ENCODE measurements around the gene ODAD2.
"Not testable (repeated sequence)": the region's sequence is repeated elsewhere in the genome, so short reads cannot be mapped to it uniquely, and the experiment has no call there.

The ODAD2 gene

DNA sequence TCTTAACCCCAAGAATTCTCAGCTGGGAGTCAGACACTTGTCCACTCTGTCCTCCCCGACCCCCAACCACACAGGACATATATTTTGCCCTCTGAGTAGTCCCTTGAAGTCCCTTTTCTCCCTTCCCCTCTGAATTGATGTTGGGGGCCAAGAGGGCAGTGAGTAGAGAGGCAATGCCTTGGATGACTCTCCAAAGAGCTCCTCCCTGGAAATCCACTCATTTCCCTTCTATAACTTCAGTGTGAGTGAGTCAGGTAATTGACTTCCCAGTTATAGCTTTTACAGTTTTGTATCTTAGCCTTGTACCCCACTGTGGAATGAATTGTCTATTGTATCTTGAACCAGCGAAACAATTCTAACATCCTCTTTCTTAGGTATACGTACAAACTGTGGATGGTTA is 9.2 kb upstream of the ODAD2 start:
- Histone ChIP-seq H3K36me3 (ENCODE audit: control insufficient read depth in 1 of 2, insufficient read depth in 2 of 2, low read length in 2 of 2) (no peaks in the 10 kb centered on the region), H3K27me3 (ENCODE audit: low read depth, low read length) (no peaks in the 10 kb centered on the region), H3K4me1 (ENCODE audit: control insufficient read depth in 1 of 2, insufficient read depth in 2 of 2, low read length in 2 of 2) (no peaks in the 10 kb centered on the region), H3K9me3 (ENCODE audit: control insufficient read depth in 1 of 2, low read length in 2 of 2) (no peaks in the 10 kb centered on the region), H3K27ac (ENCODE audit: low read length) (no peak overlapping the region), H3K4me3 (ENCODE audit: low read depth in 1 of 2, low read length in 2 of 2) (no peak overlapping the region)

DNA sequence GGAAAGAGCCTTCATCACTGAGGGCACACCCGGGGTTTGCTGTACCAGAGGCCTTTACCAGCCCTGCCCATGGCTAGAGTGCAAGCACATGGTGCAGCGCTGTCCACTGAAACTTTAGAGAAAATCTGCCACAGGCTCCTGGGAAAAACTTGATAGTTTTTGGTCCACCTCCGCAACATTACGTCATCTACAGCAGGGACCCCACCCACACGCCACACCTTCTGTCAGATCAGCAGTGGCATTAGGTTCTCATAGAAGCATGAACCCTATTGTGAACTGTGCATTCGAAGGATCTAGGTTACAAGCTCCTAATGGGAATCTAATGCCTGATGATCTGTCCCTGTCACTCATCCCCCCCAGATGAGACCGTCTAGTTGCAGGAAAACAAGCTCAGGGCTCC is 2.5 kb upstream of the ODAD2 start:
- H3K27me3 ChIP-seq (ENCODE audit: low read depth, low read length): no peaks in the 10 kb centered on the region
- no peak overlapping the region for H3K27ac ChIP-seq (ENCODE audit: low read length)
- no peak overlapping the region for H3K4me3 ChIP-seq (ENCODE audit: low read depth in 1 of 2, low read length in 2 of 2)
- H3K36me3 ChIP-seq (ENCODE audit: control insufficient read depth in 1 of 2, insufficient read depth in 2 of 2, low read length in 2 of 2): no peaks in the 10 kb centered on the region
- H3K4me1 ChIP-seq (ENCODE audit: control insufficient read depth in 1 of 2, insufficient read depth in 2 of 2, low read length in 2 of 2): no peaks in the 10 kb centered on the region
- H3K9me3 ChIP-seq (ENCODE audit: control insufficient read depth in 1 of 2, low read length in 2 of 2): no peaks in the 10 kb centered on the region

DNA sequence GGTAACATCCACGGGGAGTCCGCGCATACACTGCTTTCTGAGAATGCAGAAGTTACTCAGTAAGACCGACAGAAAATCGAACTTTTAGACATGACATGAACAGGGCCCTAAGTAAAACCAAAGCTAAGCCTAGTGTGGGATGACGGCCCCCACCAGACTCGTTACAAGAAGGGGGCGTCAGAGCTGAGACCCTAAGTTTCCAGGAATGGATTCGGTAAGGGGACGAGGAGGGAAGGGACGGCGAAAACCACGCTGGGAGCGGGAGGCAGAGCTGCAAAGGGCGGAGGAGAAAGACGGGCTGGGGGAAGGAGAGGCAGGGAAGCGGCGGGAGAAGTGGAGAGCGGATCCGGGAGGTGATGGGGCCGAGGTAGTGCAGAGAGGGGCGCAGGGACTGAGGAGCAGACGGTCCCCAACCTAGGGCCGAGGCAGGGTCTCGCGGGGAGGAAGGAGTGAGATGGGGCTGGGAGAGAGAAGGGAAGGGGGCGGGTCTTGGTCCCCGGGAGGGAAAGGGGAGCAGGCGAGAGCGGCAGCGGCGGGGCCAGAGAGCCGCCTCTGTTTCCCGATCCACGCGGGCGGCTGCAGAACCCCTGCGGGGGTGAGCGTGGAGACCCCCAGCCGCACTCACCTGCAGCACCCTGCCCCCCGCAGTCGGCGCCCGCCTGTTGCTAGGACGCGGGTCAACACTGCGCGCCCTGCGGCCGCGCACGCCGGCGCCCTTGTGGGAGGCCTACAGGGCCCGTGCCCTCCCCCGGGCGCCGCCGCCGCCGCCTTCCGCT is 513 bp downstream of the ODAD2 start:
- Histone ChIP-seq H3K4me1 (ENCODE audit: control insufficient read depth in 1 of 2, insufficient read depth in 2 of 2, low read length in 2 of 2) (no peaks in the 10 kb centered on the region), H3K27me3 (ENCODE audit: low read depth, low read length) (no peaks in the 10 kb centered on the region), H3K4me3 (ENCODE audit: low read depth in 1 of 2, low read length in 2 of 2) (peak overlapping the region; percentile 64 to 72), H3K36me3 (ENCODE audit: control insufficient read depth in 1 of 2, insufficient read depth in 2 of 2, low read length in 2 of 2) (no peaks in the 10 kb centered on the region), H3K9me3 (ENCODE audit: control insufficient read depth in 1 of 2, low read length in 2 of 2) (no peaks in the 10 kb centered on the region), H3K27ac (ENCODE audit: low read length) (peak overlapping the region; percentile 46)

DNA sequence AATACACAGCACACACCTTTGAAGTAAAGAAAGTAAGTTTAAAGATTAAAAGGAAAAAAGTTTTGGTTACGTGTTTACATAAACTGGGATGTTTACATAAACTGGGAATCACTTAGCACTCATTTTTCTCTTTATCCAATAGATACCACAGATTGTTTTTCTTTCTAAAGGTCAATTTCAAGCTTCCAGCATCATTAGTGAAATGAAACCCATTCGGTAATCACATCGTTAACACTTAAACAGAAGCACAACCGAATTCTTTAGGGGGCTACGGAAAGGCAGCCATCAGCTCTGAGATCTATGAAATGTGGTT is 1.1 kb downstream of the ODAD2 start:
- Histone ChIP-seq H3K27me3 (ENCODE audit: low read depth, low read length) (no peaks in the 10 kb centered on the region), H3K9me3 (ENCODE audit: control insufficient read depth in 1 of 2, low read length in 2 of 2) (no peaks in the 10 kb centered on the region), H3K27ac (ENCODE audit: low read length) (no peak overlapping the region), H3K36me3 (ENCODE audit: control insufficient read depth in 1 of 2, insufficient read depth in 2 of 2, low read length in 2 of 2) (no peaks in the 10 kb centered on the region), H3K4me1 (ENCODE audit: control insufficient read depth in 1 of 2, insufficient read depth in 2 of 2, low read length in 2 of 2) (no peaks in the 10 kb centered on the region), H3K4me3 (ENCODE audit: low read depth in 1 of 2, low read length in 2 of 2) (peak overlapping the region; percentile 64 to 72)

DNA sequence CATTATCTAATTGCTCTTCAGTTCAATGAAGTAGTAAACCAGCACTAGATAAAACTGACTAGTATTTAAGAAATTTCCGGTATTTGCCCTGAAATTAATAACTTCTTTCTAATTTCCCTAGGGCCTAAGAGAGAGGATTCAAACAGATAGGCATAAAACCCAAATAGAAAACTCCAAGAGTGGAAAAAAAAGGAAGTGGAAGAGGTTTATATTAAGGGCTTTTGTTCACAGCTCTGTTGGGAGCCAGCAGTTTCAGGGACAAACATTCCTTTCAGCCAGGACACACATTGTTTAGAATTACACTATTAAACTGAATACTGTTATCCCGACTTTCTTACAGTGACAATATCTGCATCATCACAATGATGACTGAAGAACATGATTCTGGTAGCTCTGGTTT is 3.6 kb downstream of the ODAD2 start:
- H3K27ac ChIP-seq (ENCODE audit: low read length): no peak overlapping the region
- no peaks in the 10 kb centered on the region for H3K9me3 ChIP-seq (ENCODE audit: control insufficient read depth in 1 of 2, low read length in 2 of 2)
- H3K27me3 ChIP-seq (ENCODE audit: low read depth, low read length): no peaks in the 10 kb centered on the region

DNA sequence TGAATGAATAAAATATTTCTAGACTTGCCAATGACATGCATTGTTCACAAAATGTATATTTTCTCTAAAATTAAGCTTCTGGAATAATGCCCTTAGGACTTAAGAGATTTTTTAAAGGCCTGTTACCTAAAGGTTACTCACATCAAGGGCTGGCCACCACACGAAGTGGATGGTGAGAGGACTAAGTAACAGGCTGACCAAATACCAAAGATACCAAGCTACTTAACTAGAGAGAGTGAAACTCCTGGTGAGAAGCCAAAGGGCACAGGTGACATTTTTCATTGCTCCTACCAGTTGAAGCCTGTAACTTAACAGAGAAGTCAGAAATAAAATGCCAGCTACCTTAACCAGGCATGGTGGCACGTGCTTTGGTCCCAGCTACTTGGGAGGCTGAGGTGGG is 9.5 kb downstream of the ODAD2 start:
- not testable (repeated sequence) for H3K27ac ChIP-seq (ENCODE audit: low read length); H3K27me3 ChIP-seq (ENCODE audit: low read depth, low read length); H3K36me3 ChIP-seq (ENCODE audit: control insufficient read depth in 1 of 2, insufficient read depth in 2 of 2, low read length in 2 of 2); H3K9me3 ChIP-seq (ENCODE audit: control insufficient read depth in 1 of 2, low read length in 2 of 2); H3K4me3 ChIP-seq (ENCODE audit: low read depth in 1 of 2, low read length in 2 of 2); H3K4me1 ChIP-seq (ENCODE audit: control insufficient read depth in 1 of 2, insufficient read depth in 2 of 2, low read length in 2 of 2)

More for the DNA sequence above, 3.6 kb downstream of the ODAD2 start:
- no peaks in the 10 kb centered on the region for H3K36me3 ChIP-seq (ENCODE audit: control insufficient read depth in 1 of 2, insufficient read depth in 2 of 2, low read length in 2 of 2)
- no peak overlapping the region for H3K4me3 ChIP-seq (ENCODE audit: low read depth in 1 of 2, low read length in 2 of 2)
- no peaks in the 10 kb centered on the region for H3K4me1 ChIP-seq (ENCODE audit: control insufficient read depth in 1 of 2, insufficient read depth in 2 of 2, low read length in 2 of 2)

DNA sequence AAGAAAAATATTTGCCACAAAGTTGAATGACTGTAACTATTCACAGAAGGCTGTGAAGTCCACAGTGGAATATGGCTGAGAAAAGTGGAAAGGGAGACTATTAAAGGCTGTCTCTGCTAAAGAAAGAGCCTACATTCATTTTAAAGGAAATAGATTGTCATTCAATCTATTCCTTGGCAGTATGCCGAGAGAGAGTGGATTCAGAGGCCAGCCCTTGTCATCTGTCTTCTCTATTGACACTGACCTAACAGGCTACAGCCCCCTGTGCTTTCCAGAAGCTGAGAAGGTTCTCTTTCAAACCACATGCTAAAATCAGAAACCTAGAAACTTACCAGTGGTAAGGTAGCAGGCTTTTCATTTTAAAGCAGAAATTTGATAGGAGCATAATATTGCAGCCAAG is 12.1 kb downstream of the ODAD2 start:
- Histone ChIP-seq H3K4me3 (ENCODE audit: low read depth in 1 of 2, low read length in 2 of 2) (no peak overlapping the region), H3K9me3 (ENCODE audit: control insufficient read depth in 1 of 2, low read length in 2 of 2) (no peaks in the 10 kb centered on the region), H3K27me3 (ENCODE audit: low read depth, low read length) (no peaks in the 10 kb centered on the region), H3K36me3 (ENCODE audit: control insufficient read depth in 1 of 2, insufficient read depth in 2 of 2, low read length in 2 of 2) (no peaks in the 10 kb centered on the region), H3K4me1 (ENCODE audit: control insufficient read depth in 1 of 2, insufficient read depth in 2 of 2, low read length in 2 of 2) (no peaks in the 10 kb centered on the region), H3K27ac (ENCODE audit: low read length) (no peak overlapping the region)

DNA sequence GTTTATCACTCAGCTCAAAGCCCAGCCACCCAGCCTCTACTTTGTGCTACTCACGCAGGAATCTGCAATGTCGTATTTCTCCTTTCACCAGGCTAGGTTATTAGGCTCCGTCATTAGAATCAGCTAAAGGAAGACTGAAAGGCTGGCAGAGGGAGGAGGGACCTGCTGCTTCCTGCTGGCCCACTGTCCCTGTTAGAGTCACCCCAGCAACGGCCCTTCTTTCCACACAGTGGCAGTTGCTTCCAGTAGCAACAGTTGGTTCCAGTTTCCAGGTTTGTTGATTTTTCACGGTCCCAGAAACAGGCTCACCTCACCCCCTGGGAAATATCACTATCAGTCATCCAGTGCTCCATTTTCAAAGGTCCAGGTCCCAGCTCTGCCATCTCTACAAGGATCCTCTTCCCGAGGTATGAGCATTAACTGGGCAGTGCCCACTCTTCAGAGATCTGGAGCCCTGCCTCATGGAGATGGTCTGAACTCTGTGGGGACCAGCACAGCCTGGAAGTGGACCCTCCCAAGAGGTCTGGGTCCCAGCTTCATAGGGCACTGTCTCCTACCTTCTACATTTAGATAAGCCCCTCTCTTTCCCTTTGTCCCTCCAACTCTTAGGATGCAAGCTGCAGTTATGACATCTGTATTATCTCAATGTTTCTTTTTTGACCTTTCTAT is 15.9 kb downstream of the ODAD2 start:
- H3K9me3 ChIP-seq (ENCODE audit: control insufficient read depth in 1 of 2, low read length in 2 of 2): no peaks in the 10 kb centered on the region
- no peaks in the 10 kb centered on the region for H3K4me1 ChIP-seq (ENCODE audit: control insufficient read depth in 1 of 2, insufficient read depth in 2 of 2, low read length in 2 of 2)
- no peak overlapping the region for H3K27ac ChIP-seq (ENCODE audit: low read length)
- no peak overlapping the region for H3K4me3 ChIP-seq (ENCODE audit: low read depth in 1 of 2, low read length in 2 of 2)
- no peaks in the 10 kb centered on the region for H3K27me3 ChIP-seq (ENCODE audit: low read depth, low read length)
- H3K36me3 ChIP-seq (ENCODE audit: control insufficient read depth in 1 of 2, insufficient read depth in 2 of 2, low read length in 2 of 2): no peaks in the 10 kb centered on the region

DNA sequence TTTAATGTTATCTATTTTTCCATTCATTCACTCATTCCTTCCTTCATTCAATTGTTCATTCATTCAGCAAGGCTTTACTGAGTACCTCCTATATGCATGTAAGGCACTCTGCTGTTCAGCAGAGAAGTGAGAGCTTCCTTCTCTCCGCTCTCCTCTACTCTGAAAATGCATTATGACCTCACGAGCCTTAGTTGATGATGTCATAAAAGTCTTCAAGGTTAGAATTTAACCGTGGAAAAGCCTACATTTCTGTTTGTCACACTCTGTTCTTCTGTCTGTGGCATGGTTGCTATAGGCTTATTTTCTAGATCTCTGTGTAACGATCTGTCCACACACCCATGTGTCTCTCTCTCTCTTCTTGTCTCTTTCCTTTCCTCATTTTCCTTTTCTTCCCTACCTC is 17.1 kb downstream of the ODAD2 start:
- H3K9me3 ChIP-seq (ENCODE audit: control insufficient read depth in 1 of 2, low read length in 2 of 2): no peaks in the 10 kb centered on the region
- H3K27ac ChIP-seq (ENCODE audit: low read length): no peak overlapping the region
- H3K36me3 ChIP-seq (ENCODE audit: control insufficient read depth in 1 of 2, insufficient read depth in 2 of 2, low read length in 2 of 2): no peaks in the 10 kb centered on the region
- no peaks in the 10 kb centered on the region for H3K27me3 ChIP-seq (ENCODE audit: low read depth, low read length)
- no peak overlapping the region for H3K4me3 ChIP-seq (ENCODE audit: low read depth in 1 of 2, low read length in 2 of 2)
- no peaks in the 10 kb centered on the region for H3K4me1 ChIP-seq (ENCODE audit: control insufficient read depth in 1 of 2, insufficient read depth in 2 of 2, low read length in 2 of 2)

DNA sequence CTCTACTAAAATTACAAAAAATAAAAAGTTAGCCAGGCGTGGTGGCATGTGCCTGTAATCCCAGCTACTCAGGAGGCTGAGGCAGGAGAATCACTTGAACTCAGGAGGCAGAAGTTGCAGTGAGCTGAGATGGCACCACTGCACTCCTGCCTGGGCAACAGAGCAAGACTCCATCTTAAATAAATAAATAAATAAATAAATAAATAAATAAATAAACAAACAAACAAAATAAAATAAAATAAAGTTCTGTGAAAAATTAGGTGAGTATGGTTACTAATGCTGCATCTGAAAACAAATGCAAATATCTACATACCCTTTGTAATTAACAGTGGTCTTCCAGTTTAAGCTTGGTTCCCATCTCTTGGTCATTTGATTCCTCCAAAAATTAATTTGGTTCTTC is 28.1 kb downstream of the ODAD2 start:
- not testable (repeated sequence) for H3K27me3 ChIP-seq (ENCODE audit: low read depth, low read length); H3K4me3 ChIP-seq (ENCODE audit: low read depth in 1 of 2, low read length in 2 of 2); H3K27ac ChIP-seq (ENCODE audit: low read length); H3K4me1 ChIP-seq (ENCODE audit: control insufficient read depth in 1 of 2, insufficient read depth in 2 of 2, low read length in 2 of 2); H3K9me3 ChIP-seq (ENCODE audit: control insufficient read depth in 1 of 2, low read length in 2 of 2); H3K36me3 ChIP-seq (ENCODE audit: control insufficient read depth in 1 of 2, insufficient read depth in 2 of 2, low read length in 2 of 2)

DNA sequence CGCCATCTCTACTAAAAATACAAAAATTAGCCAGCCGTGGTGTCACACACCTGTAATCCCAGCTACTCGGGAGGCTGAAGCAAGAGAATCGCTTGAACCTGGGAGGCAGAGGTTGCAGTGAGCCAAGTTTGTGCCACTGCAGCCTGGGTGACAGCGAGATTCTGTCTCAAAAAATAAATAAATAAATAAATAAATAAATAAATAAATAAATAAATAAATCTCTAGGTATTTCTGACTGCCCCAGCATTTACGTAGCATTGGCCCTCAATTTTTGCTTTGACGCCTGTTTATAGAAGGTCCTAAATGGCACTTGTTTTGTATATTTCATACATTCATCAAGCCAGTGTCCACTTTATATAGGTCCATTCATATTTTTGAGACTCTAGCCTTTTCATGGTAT is 28.9 kb downstream of the ODAD2 start:
- H3K36me3 ChIP-seq (ENCODE audit: control insufficient read depth in 1 of 2, insufficient read depth in 2 of 2, low read length in 2 of 2); H3K27ac ChIP-seq (ENCODE audit: low read length); H3K9me3 ChIP-seq (ENCODE audit: control insufficient read depth in 1 of 2, low read length in 2 of 2); H3K4me3 ChIP-seq (ENCODE audit: low read depth in 1 of 2, low read length in 2 of 2); H3K27me3 ChIP-seq (ENCODE audit: low read depth, low read length); H3K4me1 ChIP-seq (ENCODE audit: control insufficient read depth in 1 of 2, insufficient read depth in 2 of 2, low read length in 2 of 2): not testable (repeated sequence)

Measured in muscle layer of duodenum (tissue), 2 donors.